Activated CD4-positive, alpha-beta T cell treated with anti-CD3 and anti-CD28 coated beads for 36 hours (primary cell): Measurements from ENCODE around the gene TMEM169. TPM values are rescaled to one million over a fixed set of nuclear protein-coding genes. Genes with fewer than 3 reads are reported as not detected.

Source experiments
- ATAC-seq: fragments of 200-7000 bp; cut with Tn5 transposase; one replicate; pipeline ENCODE4 v1.10.0; 2021; ENCODE audit warnings: mild to moderate bottlenecking, moderate library complexity
- CTCF ChIA-PET: fragments of 350-600 bp; sonication (Branson Sonifier 250); formaldehyde crosslinking; loops from one replicate; lab custom pipeline; 2021; ENCODE audit warnings: antibody characterized with exemption; lab: Charles Lee
- POLR2A ChIA-PET: fragments of 350-600 bp; sonication (Branson Sonifier 250); formaldehyde crosslinking; loops from one replicate; lab custom pipeline; 2021; ENCODE audit warnings: antibody characterized with exemption, inconsistent platforms; lab: Charles Lee
- DNase-seq: peaks from one replicate; pipeline ENCODE4 v3.0.0-alpha.2; 2020
- H3K27ac Mint-ChIP-seq: one replicate; pipeline ENCODE4 v1.8.0; 2021; ENCODE audit warnings: mixed read lengths
- H3K27me3 Mint-ChIP-seq: one replicate; pipeline ENCODE4 v1.8.0; 2021; ENCODE audit warnings: mixed read lengths
- H3K36me3 Mint-ChIP-seq: one replicate; pipeline ENCODE4 v1.8.0; 2021; ENCODE audit warnings: low read depth, mixed read lengths
- H3K4me1 Mint-ChIP-seq: one replicate; pipeline ENCODE4 v1.8.0; 2021; ENCODE audit warnings: mixed read lengths
- H3K4me3 Mint-ChIP-seq: one replicate; pipeline ENCODE4 v1.8.0; 2021; ENCODE audit warnings: mild to moderate bottlenecking, moderate library complexity, mixed read lengths
- H3K9me3 Mint-ChIP-seq: one replicate; pipeline ENCODE4 v1.8.0; 2021; ENCODE audit warnings: low read depth, mixed read lengths
- intact Hi-C, 2 experiments: fragments of 100-400 bp; cut with DNase I in 1 of 2; cut with micrococcal nuclease in 1 of 2; formaldehyde crosslinking; loops; one replicate each; pipeline versions ENCODE4 v1.14.2 to v1.15.1; 2022 to 2024; cut with DNase I, micrococcal nuclease
- total RNA-seq, 2 experiments: library from RNA; stranded (reverse); gene quantifications; one replicate each; pipeline ENCODE4 v1.2.3, GENCODE V29; 2021

TMEM169 gene
- total RNA-seq, 2 experiments from 2014 or later = 1.6 to 1.8 TPM

DNA sequence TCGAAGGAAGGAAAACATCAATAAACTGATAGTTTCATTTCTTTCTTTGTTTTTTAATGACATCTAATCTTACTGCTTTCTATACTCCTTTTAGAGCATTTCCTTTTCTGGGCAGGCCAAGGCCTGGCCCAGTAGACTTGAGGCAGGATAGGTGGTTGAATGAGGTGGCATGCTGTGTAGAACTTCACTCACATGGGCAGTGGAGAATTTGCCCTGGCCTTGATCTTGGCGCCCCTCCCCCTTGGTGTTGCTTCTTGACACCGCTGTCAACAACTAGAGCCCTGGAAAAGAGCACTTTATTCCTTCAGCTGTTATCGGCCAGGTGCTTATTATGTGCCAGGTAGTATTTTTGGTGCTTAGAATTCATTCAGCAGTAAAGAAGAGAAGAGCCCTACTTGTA, 64.9 kb downstream of the TMEM169 start:
- POLR2A ChIA-PET = no interaction called here
- CTCF ChIA-PET = interaction anchor here (0.6 kb wide), 1 partner anchor 72 kb away, joined by 5 read pairs; no protein-coding TSS in a partner anchor

DNA sequence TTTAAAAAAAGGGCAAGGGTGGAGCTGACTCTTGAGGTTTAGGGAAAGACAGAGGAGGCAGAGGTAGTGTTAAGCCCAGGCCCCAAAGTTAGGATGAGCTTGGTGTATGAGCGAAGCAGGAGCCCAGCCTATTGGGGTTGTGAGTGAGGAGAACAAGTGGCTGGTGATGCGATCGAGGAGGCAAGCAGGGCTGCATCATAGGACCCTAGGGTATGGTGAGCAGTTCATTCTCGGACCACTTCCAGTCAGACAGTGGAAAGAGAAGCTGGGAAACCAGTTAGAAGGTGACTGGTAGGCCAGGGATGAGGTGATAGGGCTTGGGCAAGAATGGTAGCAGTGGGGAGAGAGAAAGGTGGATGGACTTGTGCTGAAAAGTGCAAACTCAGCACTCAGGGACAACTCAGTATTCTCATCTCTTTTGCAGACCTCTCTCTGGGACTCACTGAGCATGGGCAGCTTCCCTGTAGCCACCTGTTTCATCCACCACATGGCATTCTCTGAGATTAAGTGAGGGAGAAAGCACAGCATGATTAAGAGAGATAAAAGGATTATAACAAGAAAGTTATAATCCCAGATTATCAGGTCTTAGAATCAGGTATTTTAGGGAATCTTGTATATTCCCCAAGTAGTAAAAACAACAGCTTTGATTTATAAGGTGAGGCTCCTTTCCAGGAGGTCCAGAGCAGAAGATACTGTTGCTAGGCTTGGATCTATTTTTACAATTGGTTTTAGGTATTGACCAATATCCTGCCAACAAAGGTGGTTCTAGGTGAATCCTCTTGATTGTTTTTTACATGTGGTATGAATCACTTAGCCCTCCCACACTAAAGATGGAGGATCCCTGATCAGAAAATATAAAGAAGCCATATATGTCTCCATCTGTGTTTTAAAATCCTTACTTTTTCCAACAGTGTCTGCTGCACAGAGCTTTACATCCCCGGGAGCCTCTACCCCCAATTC, 65.7 kb downstream of the TMEM169 start:
- ChIA-PET CTCF (interaction anchor here (1.0 to 1.5 kb wide), 3 partner anchors 11 to 113 kb away, joined by 3 to 5 read pairs (median 4); no protein-coding TSS in a partner anchor), POLR2A (interaction anchor here (0.6 kb wide), 1 partner anchor 130 kb away, joined by 3 read pairs; no protein-coding TSS in a partner anchor)
- Mint-ChIP-seq H3K4me3 (no peak overlapping the region), H3K36me3 (peaks cover 57% of the 10 kb centered on the region), H3K9me3 (no peaks in the 10 kb centered on the region), H3K27me3 (no peaks in the 10 kb centered on the region), H3K4me1 (peaks cover 34% of the 10 kb centered on the region), H3K27ac (peak overlapping the region; percentile 49)
- DNase-seq (no peak), ATAC-seq (peak; percentile 47)
- intact Hi-C loops = no loop called here

More for the DNA sequence above, 64.9 kb downstream of the TMEM169 start:
- DNase-seq = no peak
- H3K4me3 Mint-ChIP-seq = no peak overlapping the region
- intact Hi-C loops = no loop called here
- peak overlapping the region; percentile 49 for H3K27ac Mint-ChIP-seq
- no peaks in the 10 kb centered on the region for H3K9me3 Mint-ChIP-seq
- H3K27me3 Mint-ChIP-seq = no peaks in the 10 kb centered on the region
- H3K36me3 Mint-ChIP-seq = peaks cover 51% of the 10 kb centered on the region
- no peak for ATAC-seq
- peaks cover 39% of the 10 kb centered on the region for H3K4me1 Mint-ChIP-seq

DNA sequence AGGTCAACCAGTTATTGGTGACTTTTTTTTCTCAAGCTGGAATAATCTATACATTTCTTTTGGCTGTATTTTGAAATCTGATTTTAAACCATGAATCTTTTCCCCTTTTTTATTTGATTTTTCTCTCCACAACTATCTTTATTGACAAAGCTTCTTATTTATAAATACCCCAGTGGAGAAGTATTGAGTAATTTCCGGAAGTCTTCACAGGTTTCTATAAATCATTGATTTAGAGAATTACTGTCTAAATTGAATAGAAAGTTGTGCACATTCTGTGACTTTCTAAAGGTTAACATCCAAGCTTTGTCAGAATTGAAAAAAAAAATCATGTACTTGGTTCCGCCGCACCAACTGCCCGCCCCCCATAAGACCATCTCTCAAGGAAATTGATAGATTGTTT, 67.3 kb downstream of the TMEM169 start:
- ChIA-PET CTCF (interaction anchor here (0.6 to 1.6 kb wide), 8 partner anchors 11 to 256 kb away, joined by 3 to 5 read pairs (median 4); no protein-coding TSS in a partner anchor), POLR2A (interaction anchor here (0.7 kb wide), 3 partner anchors 23 to 279 kb away, joined by 3 to 4 read pairs (median 3); no protein-coding TSS in a partner anchor)
- Mint-ChIP-seq H3K4me3 (no peak overlapping the region), H3K36me3 (peaks cover 59% of the 10 kb centered on the region), H3K9me3 (no peaks in the 10 kb centered on the region), H3K4me1 (peaks cover 29% of the 10 kb centered on the region), H3K27ac (no peak overlapping the region), H3K27me3 (no peaks in the 10 kb centered on the region)
- intact Hi-C loops = no loop called here
- DNase-seq = no peak
- no peak for ATAC-seq

DNA sequence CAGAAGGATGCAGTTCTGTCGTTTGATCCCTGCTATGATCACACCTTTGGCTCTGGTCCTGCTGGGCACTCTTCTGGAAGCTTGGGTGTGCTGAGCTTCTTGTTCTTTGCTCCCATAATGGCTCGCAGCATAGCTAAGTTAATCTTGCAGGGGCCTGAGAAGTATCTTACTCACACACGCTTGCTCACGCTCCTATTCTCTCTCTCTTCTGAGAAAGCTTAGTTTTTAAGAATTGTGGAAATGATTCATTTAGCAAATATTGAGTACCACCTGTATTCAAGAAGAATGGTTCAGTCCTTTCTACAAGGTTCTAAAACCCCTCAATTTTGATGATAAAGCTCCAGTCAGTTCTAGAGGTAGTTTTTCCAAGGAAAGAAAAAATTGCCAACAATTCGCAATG, 68.0 kb downstream of the TMEM169 start:
- DNase-seq = no peak
- Mint-ChIP-seq H3K4me3 (no peak overlapping the region), H3K36me3 (peaks cover 66% of the 10 kb centered on the region), H3K27ac (peak overlapping the region; percentile 34), H3K9me3 (no peaks in the 10 kb centered on the region), H3K27me3 (no peaks in the 10 kb centered on the region), H3K4me1 (peaks cover 29% of the 10 kb centered on the region)
- ChIA-PET CTCF (interaction anchor here (0.8 to 1.6 kb wide), 8 partner anchors 9 to 255 kb away, joined by 3 to 5 read pairs (median 4); no protein-coding TSS in a partner anchor), POLR2A (interaction anchor here (0.7 kb wide), 1 partner anchor 24 kb away, joined by 3 read pairs; no protein-coding TSS in a partner anchor)
- intact Hi-C loops = loop anchor here in 1 of 2 experiments (2.0 to 5.0 kb wide), 2 partner anchors 255 to 518 kb away; no protein-coding TSS in a partner anchor
- ATAC-seq = peak; percentile 35

DNA sequence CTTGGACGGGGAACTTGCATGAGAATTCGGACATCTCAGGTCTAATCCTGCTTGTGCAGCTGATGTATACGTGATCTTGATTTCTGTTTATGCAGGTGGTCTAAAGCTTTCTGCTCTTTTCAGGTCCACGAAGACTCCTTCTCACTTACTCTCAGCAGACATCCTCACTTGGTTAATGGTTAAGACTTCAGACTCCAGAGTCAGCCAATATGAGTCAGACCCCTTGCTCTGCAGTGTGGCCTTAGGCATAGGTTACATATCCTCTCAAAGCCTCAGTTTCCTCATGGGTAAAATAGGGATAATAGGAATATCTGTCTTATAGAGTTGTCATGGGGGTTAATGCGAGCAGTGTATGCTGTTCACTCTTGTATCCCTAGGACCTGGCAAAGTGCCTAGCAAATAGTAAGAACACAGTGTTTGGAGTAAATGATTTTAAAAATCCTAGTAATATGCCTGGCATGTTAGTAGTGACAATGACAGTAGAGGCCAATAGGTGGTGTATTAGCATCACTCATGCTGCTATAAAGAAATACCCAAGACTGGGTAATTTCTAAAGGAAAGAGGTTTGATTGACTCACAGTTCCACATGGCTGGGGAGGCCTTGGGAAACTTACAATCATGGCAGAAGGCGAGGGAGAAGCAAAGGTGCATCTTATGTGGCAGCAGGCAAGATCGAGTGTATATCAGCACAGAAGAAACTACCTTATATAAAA, 69.8 kb downstream of the TMEM169 start:
- POLR2A ChIA-PET = no interaction called here
- H3K4me1 Mint-ChIP-seq = peaks cover 31% of the 10 kb centered on the region
- H3K27ac Mint-ChIP-seq = peak overlapping the region; percentile 73

More for the DNA sequence above, 69.8 kb downstream of the TMEM169 start:
- CTCF ChIA-PET = no interaction called here
- no peak for DNase-seq
- ATAC-seq = peak; percentile 60
- H3K27me3 Mint-ChIP-seq = no peaks in the 10 kb centered on the region
- no peaks in the 10 kb centered on the region for H3K9me3 Mint-ChIP-seq
- no peak overlapping the region for H3K4me3 Mint-ChIP-seq
- intact Hi-C loops = loop anchor here in 1 of 2 experiments (1.0 to 5.0 kb wide), 3 partner anchors 11 to 516 kb away; no protein-coding TSS in a partner anchor
- H3K36me3 Mint-ChIP-seq = peaks cover 78% of the 10 kb centered on the region

Other genes starting within 250 kb of the TMEM169 start
- gene MREG, start 68.4 kb upstream of the TMEM169 start, total RNA-seq = 1 to 10 TPM; 9.1 to 9.8 TPM
- gene PECR, start 110 bp upstream of the TMEM169 start, total RNA-seq = 10 to 100 TPM; 17.0 to 20.8 TPM
- gene XRCC5, start 27.4 kb downstream of the TMEM169 start, total RNA-seq = 100 to 1,000 TPM; 395 to 536 TPM